ENCODE results near the gene TBX21.

DNA sequence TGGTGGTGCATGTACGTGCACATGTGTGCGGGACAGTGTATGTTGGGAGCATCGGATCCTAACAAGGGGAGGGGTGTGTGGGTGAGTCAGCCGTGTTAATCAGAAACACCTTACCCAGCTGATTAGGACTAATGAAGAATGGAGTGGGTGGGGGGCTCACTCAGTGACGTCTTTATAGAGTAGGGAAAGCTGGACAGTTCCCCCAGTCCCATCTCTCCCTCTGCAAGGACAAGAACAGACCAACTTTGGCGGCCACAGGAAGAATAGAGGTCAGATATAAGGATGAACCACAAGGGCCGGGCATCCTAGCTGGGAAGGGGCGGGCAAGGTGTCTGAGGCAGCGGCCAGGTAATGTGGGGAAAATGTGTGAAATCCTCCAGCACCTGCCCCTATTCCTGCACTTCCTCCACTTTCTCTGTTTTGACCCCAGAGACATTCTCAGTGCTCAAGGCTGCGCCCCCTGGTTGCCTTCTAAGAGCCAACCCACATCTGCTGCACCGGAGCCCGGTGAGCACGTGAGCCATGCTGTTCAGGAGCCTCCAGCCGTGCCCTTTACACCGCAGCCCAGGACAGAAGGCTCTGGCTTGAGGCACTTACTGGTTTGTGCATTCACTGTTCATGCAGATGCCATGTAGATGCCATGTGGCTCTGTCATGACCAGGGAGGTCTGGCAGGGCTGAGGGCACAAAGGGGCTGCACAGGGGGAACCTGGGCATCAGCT is 18.9 kb upstream of the TBX21 start:
- TF ChIP-seq, protein P1, sequence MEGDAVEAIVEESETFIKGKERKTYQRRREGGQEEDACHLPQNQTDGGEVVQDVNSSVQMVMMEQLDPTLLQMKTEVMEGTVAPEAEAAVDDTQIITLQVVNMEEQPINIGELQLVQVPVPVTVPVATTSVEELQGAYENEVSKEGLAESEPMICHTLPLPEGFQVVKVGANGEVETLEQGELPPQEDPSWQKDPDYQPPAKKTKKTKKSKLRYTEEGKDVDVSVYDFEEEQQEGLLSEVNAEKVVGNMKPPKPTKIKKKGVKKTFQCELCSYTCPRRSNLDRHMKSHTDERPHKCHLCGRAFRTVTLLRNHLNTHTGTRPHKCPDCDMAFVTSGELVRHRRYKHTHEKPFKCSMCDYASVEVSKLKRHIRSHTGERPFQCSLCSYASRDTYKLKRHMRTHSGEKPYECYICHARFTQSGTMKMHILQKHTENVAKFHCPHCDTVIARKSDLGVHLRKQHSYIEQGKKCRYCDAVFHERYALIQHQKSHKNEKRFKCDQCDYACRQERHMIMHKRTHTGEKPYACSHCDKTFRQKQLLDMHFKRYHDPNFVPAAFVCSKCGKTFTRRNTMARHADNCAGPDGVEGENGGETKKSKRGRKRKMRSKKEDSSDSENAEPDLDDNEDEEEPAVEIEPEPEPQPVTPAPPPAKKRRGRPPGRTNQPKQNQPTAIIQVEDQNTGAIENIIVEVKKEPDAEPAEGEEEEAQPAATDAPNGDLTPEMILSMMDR (IDR thresholded peaks at IDR 0.05): no peak
- TF ChIP-seq POLR2A (IDR thresholded peaks at IDR 0.05): no peak
